HTERT RPE-1 (cell line): ENCODE results near the gene CELF4.

Experiments used
- in situ Hi-C: fragments of 300-500 bp; cut with MboI; formaldehyde crosslinking; loops from 4 replicates; pipeline ENCODE4 v1.14.3; 2020; ENCODE audit warnings: low sequenced_read_pairs

Gene CELF4

DNA sequence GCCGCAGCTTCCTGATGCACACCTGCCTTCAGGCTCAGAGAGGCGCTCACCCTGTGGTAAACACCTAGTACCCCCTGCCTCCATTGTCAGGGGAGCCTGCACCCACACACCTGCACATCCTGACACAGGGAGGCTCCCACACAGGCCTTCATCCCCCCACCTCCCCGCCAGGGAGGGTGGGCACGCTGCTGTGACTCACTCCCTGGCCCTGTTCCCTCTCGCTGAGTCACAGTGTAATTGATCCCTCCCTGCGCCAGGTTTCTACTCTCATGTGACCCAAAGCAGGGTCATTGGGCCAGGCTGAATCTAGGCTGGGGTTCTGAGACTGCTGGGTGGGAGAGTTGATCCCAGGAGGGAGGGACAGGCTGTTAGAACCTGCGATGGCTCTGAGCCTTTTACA lies 8.5 kb upstream of the CELF4 start:
- in situ Hi-C loops: no loop called here

DNA sequence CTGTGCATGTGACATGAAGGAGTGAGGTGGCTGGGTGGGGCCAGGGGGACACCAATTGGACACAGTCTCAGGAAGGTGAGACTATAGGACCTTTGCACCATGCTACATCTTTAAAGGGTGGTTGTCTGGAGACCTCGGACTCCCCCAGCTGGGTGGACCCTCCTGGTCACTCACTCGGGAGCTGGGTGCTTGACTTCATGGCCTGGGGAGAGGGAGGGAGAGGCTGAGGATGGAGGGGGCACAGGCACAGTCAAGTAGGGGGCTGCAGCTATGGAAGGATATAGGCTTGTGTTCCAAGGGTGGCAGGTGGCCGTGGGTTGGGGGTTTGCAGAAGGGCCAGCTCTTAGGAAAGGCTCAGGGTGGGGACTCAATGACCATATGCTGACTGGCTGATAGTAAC lies 7.1 kb upstream of the CELF4 start:
- in situ Hi-C loops: no loop called here

DNA sequence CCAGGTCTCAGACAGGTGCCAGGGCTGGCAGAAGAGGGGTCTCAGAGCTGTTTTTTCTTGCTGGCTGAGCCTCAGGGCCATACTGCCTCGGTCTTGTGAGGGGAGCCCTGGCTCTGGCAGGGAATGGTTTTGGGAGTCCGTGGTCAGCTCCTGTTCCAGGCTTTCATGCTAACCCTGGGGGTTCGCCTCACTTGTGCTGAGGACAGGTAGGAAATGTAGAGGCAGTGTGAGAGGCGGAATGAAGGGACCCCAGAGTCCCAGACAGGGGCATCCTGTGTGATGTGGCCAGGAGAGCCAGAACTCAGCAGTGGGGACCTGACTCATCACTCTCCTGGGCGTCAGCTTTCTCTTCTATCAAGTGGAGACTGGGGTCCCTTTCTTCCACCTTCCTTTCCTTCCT lies 5.7 kb upstream of the CELF4 start:
- in situ Hi-C loops: no loop called here

DNA sequence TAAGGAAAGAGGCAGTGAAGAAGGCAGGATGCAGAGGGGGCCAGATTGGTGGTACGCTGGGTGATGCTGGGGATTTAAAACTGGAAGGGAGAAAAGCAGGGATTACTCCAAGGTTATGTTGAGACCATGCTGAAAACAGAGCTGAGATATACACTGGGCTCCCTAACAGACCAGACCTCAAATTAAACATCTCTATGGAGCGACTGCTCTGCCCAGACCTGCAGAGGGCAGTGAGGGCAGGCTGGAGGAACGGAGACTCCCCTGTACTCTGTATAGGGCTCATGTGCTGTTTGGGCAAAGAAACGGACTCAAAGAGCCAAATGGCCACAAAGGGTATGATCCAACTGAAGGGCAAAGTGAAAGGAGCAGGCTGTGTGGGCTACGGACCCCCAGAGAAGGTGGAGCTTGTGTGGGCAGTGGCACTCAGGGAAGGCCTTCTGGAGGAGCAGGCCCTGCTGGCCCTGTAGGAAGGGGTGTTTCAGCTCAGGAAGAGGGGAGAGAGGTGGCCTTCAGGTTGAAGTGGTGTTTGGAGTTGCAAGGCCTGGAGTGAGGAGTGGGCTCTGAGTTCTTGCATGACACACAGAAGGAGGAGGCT lies 4.8 kb upstream of the CELF4 start:
- in situ Hi-C loops: no loop called here

DNA sequence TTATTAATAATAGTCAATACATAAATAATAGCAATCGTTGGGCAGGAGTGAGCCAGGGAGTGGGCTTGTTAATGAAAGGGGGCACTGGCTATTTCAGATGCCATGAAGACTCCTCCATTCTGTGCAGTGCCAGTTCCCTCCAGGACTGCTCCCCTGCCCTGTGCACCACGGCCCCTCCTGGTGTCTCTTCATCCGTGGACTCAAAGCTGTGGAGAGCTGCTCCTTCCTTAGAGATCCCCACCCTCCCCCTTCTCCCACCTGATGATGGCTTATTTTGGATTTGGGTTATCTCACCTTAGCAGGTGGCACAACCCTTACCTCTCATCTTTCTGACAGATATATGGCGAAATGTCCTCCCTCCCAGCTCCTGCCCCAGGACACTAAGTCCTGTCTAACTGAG lies 3.1 kb upstream of the CELF4 start:
- in situ Hi-C loops: no loop called here

DNA sequence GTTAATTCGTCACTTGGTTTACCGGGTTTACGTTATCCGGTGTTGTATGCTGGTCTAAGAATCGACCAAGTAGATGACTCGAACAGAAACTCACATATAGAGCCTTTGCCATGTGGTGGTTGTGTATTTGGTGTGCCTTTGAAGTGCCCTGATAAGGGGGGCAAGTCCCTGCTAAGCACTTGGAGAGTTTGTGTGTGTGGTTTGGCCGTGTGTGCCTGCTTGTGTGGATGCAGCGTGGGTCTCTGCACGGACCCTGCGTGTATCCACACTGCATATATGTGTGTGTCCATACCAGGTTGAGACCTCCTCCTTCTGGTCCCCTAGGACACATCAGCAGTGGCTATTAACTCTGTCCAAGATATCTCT lies 2.4 kb upstream of the CELF4 start:
- in situ Hi-C loops: no loop called here

DNA sequence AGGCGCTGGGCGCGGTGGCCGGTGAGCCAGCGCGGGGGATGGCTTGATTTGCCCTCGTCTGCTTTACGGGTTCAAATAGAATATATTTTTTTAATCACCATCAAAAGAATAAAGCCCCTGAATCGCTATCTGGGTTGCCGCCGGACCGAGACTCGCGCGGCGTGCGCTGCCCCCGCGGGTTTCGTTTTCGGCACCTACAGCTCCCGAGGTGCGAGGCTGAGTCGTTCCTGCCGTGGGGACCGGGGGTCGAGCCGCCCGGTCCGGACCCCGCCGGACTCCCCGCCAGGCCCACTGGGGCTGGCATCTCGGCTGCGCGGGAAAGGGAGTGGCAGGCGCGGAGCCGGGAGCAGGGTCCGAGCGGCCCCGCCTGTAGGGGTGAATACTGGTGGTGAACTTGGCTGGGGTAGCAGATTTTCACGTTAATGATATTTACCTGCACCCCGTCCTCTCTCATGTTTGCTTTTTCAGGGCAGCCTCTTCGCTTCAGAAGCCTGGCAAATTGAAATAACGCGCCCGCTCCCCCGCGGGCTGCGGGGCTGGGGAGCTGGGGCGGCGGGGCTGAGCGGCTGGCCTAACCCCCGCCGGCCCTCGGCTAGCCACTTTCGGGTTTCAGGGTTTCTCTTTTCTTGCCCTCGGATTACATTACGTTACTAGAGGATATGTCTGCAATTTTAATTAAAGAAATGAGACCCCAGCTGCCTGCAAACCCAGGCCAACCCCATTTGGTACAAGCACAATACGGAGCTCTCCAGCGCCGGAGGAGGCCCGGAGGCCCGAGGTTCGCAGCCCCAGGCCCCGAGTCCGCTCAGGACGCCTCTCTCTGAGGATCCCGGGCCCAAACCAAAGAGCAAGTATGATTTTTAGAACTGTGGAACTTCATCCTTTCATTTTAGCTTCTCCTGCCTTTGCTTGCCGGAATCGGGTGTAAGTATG lies 1.7 kb upstream of the CELF4 start:
- in situ Hi-C loops: no loop called here

DNA sequence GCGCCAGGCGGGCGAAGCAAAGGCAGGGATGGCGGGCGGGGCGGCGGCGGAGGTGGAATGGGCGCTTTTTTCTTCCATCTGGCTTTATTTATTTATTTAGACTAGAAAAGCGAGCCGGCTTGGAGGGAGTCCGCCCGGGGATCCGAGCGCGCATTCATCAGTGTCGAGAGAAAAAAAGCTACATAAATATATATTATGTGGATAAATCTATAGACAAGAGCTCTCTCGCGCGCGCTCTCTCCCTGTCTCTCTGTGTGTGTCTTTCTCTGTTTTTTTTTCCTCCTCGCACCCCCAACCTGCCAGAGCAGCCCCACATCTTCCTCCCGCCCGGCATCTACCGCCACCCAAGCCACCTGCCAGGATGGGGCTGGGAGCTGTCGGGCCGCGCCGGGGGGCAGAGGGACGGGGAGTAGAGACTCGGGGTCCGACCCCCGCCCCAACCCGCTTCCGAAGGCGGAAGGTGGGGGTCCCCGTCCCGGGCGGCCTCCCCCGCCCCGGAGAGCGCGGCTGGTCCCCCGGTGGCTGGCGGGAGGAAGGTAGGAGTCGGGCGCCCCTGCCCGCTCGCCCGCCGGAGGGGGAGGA lies 972 bp upstream of the CELF4 start:
- in situ Hi-C loops: no loop called here

DNA sequence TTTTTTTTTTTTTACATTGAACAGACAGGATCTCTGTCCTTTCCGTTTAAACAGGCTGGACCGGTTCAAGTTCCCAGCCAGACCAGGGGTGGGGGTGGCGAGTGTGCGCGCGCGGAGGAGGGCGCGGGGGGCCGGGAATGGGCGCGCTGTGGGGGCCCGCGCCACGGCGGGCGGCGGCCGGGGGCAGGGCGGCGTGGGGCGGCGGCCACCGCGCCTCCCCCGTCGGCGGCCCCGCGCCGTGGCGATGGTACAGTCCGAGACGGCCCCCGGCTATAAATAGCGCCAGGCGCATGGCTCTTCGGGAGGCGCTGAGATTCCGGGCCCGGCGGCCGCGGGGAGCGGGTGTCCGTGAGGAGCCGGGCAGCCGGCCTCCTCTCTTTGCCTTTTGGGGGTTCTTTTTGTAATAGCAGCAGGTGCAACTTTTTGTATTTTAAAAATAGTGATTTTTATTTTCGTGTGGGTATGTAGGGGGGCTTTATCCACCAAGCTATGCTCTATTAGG lies 430 bp upstream of the CELF4 start:
- in situ Hi-C loops: no loop called here

DNA sequence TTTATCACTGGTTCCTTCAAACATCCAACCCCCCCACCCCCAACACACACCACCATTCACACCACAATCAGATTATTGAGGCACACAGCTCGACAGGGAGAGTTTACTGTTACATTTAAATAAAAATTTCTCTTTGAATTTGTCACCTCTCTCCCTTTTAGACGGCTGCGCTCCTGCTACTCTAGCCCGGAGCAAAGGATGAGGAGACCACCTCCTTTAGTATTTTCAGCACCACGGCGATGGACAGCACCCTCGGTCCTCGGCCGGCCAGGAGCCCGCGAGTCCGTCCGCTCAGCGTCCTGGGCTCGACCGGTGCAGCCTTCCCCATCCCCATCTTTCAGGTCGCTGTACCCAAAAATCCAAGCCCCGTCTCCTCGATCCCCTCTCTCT lies 892 bp downstream of the CELF4 start:
- in situ Hi-C loops: no loop called here

DNA sequence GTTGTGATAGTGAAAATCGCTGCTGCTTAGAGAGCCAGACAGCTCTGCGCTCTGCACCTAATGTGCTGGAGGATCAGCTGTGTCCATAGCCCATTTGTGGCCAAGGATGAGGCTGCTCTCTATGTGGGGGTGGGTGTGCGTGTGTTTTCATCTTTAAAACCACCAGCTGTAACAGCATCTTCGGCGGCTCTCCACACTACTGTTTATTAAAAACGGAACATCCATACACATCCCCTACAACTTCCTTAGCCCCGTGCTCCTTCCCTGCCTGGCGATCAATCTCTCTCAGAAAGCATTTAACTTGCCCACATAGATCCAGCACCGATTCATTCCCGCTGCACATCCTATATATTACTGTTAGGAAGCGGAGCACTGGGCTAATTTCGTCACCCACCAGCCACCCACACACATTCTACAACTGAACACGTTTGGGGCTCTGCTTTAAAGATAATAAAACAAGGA lies 1.6 kb downstream of the CELF4 start:
- in situ Hi-C loops: no loop called here

DNA sequence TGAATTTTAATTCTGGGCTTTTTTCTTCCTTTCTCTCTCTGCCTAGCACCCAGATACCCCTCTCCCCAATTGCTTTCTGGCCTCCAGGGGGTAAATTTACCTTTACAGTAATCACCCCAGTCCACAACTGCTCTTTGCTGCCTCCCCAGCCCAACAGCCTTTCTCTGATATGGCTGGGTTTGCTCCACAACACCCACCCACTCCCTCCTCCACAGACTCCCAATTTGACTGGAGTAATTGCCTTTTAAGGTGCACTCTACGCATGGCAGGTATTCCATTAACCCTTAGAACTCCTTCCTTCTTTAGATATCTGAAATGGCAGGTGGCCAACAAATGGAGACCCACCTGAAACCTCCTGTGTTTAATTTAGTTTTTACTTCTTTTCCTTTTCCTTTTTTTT lies 3.6 kb downstream of the CELF4 start:
- in situ Hi-C loops: no loop called here

DNA sequence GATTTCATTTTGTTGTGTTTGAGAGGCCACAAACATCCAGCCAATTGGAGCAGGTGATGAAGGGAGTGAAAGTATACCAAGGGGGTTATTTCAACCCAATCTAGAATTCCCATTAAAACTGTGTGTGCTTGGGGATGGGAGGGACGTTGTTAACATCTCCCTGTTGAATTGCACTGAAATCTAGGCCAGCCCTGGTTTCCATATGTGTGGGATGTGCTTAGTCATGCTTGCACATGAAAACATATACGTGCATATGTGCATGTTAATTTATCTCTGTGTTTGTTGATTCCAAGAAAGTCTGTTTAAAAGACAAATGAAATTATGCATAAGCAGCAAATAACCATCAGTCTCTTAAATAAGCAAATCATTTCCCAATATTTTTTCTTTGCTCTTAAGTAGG lies 5.6 kb downstream of the CELF4 start:
- in situ Hi-C loops: no loop called here

DNA sequence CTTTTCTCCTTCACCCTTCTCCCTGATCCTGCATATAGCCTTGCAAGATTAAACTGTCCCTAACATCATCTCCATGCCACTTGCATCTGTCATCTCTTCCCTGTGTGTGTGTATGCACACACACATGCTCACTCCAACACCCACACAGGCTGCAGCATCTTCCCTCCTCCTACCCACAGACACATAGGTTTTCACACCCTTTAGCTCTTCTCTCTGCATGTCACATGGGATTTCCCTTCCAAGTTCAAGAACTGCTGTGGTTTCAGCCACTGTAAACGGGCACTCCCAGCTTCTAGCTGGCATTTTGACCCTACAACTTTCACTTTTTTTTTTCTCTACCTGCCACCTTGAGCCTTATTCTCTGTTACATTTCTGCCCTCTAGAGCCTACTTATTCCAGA lies 6.4 kb downstream of the CELF4 start:
- in situ Hi-C loops: no loop called here

DNA sequence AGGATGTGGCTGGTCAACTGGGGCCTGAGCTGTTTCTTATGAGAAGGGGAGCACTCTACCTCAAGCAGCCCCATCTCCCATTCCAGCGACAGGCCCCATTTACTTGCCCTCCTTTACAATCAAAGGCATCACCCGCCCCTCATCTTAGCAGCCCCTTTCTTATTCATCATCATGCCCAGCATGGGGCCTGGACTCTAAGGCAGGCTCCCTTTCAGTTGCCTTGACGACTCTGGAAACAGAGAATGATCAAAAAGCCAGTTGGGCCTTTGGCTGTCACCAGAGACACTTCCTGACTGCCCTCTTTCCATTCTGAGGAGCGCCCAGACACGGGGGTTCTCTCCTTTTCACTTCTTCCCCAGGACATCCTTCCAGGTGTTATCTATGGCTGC lies 11.2 kb downstream of the CELF4 start:
- in situ Hi-C loops: no loop called here

DNA sequence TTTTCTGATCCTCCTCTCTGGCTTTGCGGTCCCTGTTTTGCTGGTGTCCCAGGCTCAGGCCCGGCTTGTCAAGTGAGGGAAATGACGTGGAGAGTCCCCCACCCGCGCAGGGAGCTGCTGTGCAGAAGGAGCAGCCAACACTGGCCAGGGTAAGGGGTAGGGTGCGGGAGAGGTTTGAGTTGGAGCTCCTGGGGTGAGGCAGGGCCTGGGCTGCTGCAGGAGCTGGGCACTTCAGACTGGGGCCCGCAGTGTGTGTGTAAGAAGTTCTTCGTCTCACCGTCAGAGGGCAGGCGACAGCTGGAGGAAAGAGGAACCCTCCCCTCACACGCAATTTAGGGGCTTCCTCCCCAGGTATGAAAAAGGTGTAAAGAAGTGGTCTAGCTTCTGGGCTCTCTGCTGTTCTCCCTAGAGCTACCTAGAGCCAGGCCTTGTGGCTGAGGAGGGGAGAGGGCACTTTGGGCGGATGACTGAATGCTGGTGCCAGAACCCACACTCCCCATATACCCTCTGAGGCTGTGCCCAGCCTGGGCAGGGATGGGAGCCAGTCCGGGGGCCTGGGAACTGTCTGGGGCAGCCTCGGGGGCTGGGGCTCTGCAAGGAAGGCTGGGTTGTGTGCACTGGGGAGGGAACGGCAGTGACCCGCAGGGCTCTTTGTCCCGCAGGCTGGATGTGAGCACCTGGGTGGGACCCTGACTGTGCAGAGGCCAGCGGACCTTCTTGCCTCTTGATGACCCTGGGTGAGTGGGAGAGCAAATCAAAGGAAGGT lies 11.8 kb downstream of the CELF4 start:
- in situ Hi-C loops: no loop called here

DNA sequence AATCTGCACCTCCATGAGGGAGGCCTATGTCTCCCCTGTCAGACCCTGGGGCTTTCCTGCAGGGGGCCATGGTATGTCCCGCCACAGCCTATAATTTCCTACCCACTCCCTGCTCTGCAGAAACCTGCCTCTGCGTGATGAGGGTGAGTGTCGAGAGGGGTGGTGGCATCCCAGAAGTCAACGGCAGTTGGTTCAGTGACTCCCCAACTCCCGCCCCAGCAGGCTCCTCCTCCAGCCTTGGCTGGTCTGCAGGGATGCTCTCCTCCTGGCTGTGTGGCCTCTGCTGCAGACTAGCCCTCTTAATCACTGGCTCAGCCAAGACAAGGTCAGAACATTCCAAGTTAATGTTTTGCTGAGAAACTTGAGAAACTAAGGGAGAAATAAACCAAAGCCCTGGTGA lies 13.3 kb downstream of the CELF4 start:
- in situ Hi-C loops: no loop called here

DNA sequence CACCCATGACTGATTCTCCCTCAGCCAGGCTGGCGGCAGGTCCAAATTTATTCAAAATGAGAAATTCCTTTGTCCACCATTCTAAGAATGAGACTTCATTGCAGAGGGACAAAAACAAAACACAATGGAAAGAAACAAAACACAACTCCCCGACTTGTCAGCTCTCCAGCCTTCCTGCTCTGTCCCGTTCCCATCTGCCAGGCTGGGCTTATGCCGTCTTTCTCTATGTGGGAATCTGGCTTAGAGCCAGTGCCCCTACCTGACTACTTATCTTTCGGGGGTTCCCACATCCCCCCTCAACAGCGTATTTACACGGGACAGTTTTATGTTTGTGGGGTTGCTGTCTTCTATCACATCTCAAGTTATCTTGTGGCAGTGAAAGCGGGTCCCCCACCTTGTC lies 13.8 kb downstream of the CELF4 start:
- in situ Hi-C loops: no loop called here

DNA sequence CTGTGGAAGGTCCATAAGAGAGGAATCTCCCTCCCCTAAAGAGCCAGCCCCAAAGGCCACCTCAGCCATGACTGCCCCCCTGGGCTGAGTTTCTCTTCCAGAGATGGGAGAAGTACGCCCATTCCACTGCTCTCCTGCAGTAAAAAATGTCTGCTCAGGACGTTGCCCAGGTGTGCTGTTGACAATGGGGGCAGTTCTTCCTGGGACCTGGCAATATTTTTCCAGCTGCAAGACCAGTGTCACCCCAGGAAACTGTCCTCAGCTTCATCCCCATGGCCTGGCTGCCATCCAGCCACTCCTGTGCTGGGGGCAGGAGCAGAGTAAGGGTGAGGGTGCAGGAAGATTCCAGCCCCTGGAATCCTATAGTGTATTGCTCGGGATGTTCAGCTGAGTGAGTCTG lies 14.3 kb downstream of the CELF4 start:
- in situ Hi-C loops: no loop called here

DNA sequence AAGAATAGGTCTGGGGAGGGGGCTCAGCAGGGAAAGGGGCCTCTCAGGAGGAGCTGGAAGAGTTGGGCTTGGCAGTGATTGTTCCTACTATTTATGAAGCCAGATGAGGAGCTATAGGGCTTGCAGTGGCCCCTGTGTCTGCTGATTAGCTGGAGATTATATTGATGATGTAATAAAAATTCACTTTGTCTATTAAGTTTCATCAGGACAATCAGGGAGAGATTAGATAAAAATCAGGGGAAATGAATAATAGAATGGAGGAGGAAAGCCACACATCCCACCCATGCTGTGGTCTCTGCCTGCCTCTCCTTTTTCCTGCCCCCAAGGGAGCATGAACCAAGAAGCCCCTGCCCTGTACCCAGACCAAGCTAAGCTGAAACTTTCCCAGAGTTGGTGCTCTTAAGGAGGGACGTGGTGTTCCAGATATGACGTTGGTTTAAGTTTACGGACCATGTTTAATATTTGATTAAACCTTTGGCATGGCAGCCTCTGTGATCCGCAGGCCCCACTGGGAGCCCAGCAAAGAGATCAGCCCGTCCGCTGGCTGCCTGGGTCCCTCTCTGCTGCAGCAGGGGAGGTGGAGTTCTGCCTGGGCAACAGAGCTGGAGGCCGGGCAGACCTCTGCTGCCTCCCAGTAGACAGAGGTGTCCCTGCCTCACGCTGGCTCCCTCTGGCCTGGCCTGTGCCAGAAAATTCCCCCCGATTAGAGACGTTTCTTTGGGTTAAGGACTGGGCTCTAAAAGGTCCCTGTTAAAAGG lies 15.3 kb downstream of the CELF4 start:
- in situ Hi-C loops: no loop called here
